HCT116 (cell line): ENCODE data around the gene CARD18. TPM values are rescaled to one million over a fixed set of nuclear protein-coding genes. Genes with fewer than 3 reads are reported as not detected.

Experiments
- ATAC-seq: fragments of 200-7000 bp; cut with Tn5 transposase; 2 replicates; pipeline ENCODE4 v1.9.1; 2020; ENCODE audit warnings: mild to moderate bottlenecking, moderate library complexity
- BruUV-seq: library from RNA; stranded (reverse); fragments of 400-500 nt; replicated peaks from 2 replicates; lab custom pipeline; 2021; lab: Mats Ljungman, UMichigan
- CTCF ChIA-PET: fragments of 300-600 bp; sonication (Branson Sonifier 250); formaldehyde crosslinking; loops from one replicate; lab custom pipeline; 2021; ENCODE audit warnings: antibody characterized with exemption; lab: Charles Lee
- POLR2A ChIA-PET: fragments of 300-600, 350-600 bp; sonication (Branson Sonifier 250); formaldehyde crosslinking; loops from one replicate; lab custom pipeline; 2021; ENCODE audit warnings: antibody characterized with exemption; lab: Charles Lee
- RAD21 ChIA-PET, 2 experiments: fragments of 300-600 bp; sonication (Branson Sonifier 250); formaldehyde crosslinking; loops; one replicate each; lab custom pipeline; 2023; ENCODE audit warnings: low total read pairs in 2 of 2; ENCODE audit not compliant: uncharacterized antibody in 2 of 2, unreplicated experiment in 2 of 2, low non-redundant PET in 1 of 2; lab: Charles Lee
- DNase-seq: peaks from one replicate; pipeline ENCODE4 v3.0.0-alpha.2; 2010; ENCODE audit warnings: low read depth, low spot score
- H2AFZ ChIP-seq: fragments of 200-600 bp; shearing (Covaris generic), sonication (generic); 2 replicates; pipeline ENCODE4 v1.6.1; 2017; ENCODE audit warnings: low read depth, mixed run types, mixed read lengths, antibody characterized with exemption, low read length; ENCODE audit not compliant: poor library complexity, severe bottlenecking
- H3K27ac ChIP-seq: 2 replicates; pipeline ENCODE4 v1.5.1; 2012; ENCODE audit warnings: low read depth, low read length
- H3K27me3 ChIP-seq: fragments of 200-600 bp; sonication (generic); 2 replicates; pipeline ENCODE4 v1.6.1; 2016; ENCODE audit warnings: mixed run types, low read length, mixed read lengths; ENCODE audit not compliant: insufficient read depth
- H3K36me3 ChIP-seq, 2 experiments: fragments of 200-500 bp in 1 of 2; fragments of 200-600 bp in 1 of 2; sonication (Bioruptor generic) in 1 of 2; sonication (generic) in 1 of 2; 2 replicates each; pipeline versions ENCODE4 v1.5.1 to v1.6.1; 2014 to 2016; ENCODE audit warnings: low read length in 2 of 2, inconsistent platforms in 1 of 2, mixed read lengths in 1 of 2, mixed run types in 1 of 2; ENCODE audit not compliant: insufficient read depth in 2 of 2, control insufficient read depth in 1 of 2
- H3K4me1 ChIP-seq, 2 experiments: fragments of 200-600 bp in 1 of 2; sonication (generic) in 1 of 2; 2 replicates each; pipeline versions ENCODE4 v1.5.1 to v1.6.1; 2012 to 2017; ENCODE audit warnings: low read length in 2 of 2, inconsistent platforms in 1 of 2, mild to moderate bottlenecking in 1 of 2, mixed read lengths in 1 of 2, mixed run types in 1 of 2, moderate library complexity in 1 of 2; ENCODE audit not compliant: insufficient read depth in 2 of 2, control insufficient read depth in 1 of 2
- H3K4me2 ChIP-seq: fragments of 200-600 bp; sonication (generic); 2 replicates; pipeline ENCODE4 v1.6.1; 2017; ENCODE audit warnings: mixed run types, low read length, mixed read lengths
- H3K4me3 ChIP-seq, 2 experiments: fragments of 200-600 bp in 1 of 2; sonication (generic) in 1 of 2; replicated peaks in 1 of 2; 2 replicates each; pipeline ENCODE4 v1.5.1; 2011 to 2016; ENCODE audit warnings: low read length in 2 of 2, control low read depth in 1 of 2, low read depth in 1 of 2, mild to moderate bottlenecking in 1 of 2, mixed read lengths in 1 of 2, mixed run types in 1 of 2
- H3K79me2 ChIP-seq: fragments of 200-600 bp; sonication (generic); 2 replicates; pipeline ENCODE4 v1.6.1; 2017; ENCODE audit warnings: mild to moderate bottlenecking, mixed run types, low read length, moderate library complexity, mixed read lengths; ENCODE audit not compliant: insufficient read depth
- H3K9ac ChIP-seq: fragments of 200-600 bp; sonication (generic); 2 replicates; pipeline ENCODE4 v1.6.1; 2016; ENCODE audit warnings: low read length, mixed read lengths
- H3K9me2 ChIP-seq: fragments of 200-600 bp; sonication (generic), shearing (Covaris generic); 2 replicates; pipeline ENCODE4 v1.6.1; 2017; ENCODE audit warnings: mixed run types, mild to moderate bottlenecking, moderate library complexity; ENCODE audit not compliant: insufficient read depth
- H3K9me3 ChIP-seq, 2 experiments: fragments of 200-500 bp in 1 of 2; fragments of 200-600 bp in 1 of 2; sonication (Bioruptor generic) in 1 of 2; sonication (generic) in 1 of 2; 2 replicates each; pipeline ENCODE4 v1.6.1; 2014 to 2017; ENCODE audit warnings: low read length in 2 of 2, mixed read lengths in 2 of 2, inconsistent platforms in 1 of 2, low read depth in 1 of 2, mild to moderate bottlenecking in 1 of 2, mixed run types in 1 of 2, moderate library complexity in 1 of 2; ENCODE audit not compliant: control insufficient read depth in 1 of 2, insufficient read depth in 1 of 2
- H4K20me1 ChIP-seq: fragments of 200-600 bp; sonication (generic), shearing (Covaris generic); 2 replicates; pipeline ENCODE4 v1.6.1; 2017; ENCODE audit warnings: mixed run types, mild to moderate bottlenecking, moderate library complexity; ENCODE audit not compliant: insufficient read depth
- CBX3 ChIP-seq: IDR thresholded peaks from 2 replicates; pipeline ENCODE4 v1.6.1; 2012; ENCODE audit warnings: low read depth
- CEBPB ChIP-seq: IDR thresholded peaks from 2 replicates; pipeline ENCODE4 v1.6.1; 2012; ENCODE audit warnings: low read depth
- EZH2 ChIP-seq: fragments of 200-600 bp; sonication (generic); IDR thresholded peaks from 2 replicates; pipeline ENCODE4 v1.6.1; 2017; ENCODE audit warnings: antibody characterized with exemption, mixed run types
- EZH2phosphoT487 ChIP-seq: fragments of 200-600 bp; IDR thresholded peaks from 2 replicates; pipeline ENCODE4 v1.6.1; 2018; ENCODE audit warnings: antibody characterized with exemption, borderline replicate concordance
- SP1 ChIP-seq: IDR thresholded peaks from 2 replicates; pipeline ENCODE4 v1.6.1; 2012; ENCODE audit warnings: low read depth
- SRF ChIP-seq: IDR thresholded peaks from 2 replicates; pipeline ENCODE4 v1.6.1; 2012; ENCODE audit warnings: low read depth
- TCF7L2 ChIP-seq: IDR thresholded peaks from 2 replicates; pipeline ENCODE4 v1.7.0; 2011; ENCODE audit warnings: borderline replicate concordance, inconsistent platforms; ENCODE audit not compliant: insufficient read depth, insufficient read length; ENCODE audit errors: extremely low read depth
- ZBTB33 ChIP-seq: IDR thresholded peaks from 2 replicates; pipeline ENCODE4 v1.6.1; 2011; ENCODE audit warnings: mild to moderate bottlenecking, low read length, moderate library complexity; ENCODE audit not compliant: insufficient replicate concordance; ENCODE audit errors: extremely low read depth
- ZFX ChIP-seq: fragments of 450-650 bp; IDR thresholded peaks from 2 replicates; pipeline ENCODE4 v1.6.1; 2017
- intact Hi-C: fragments of 100-400 bp; cut with micrococcal nuclease; formaldehyde crosslinking; loops from 2 replicates; pipeline ENCODE4 v1.10.0; 2022
- total RNA-seq: library from RNA; stranded (reverse); gene quantifications from one replicate; pipeline ENCODE4 v1.2.1, GENCODE V29; 2021; ENCODE audit not compliant: unreplicated experiment
- TF ChIP-seq, protein P1 (sequence below): IDR thresholded peaks from 2 replicates; pipeline ENCODE4 v1.6.1; 2012; ENCODE audit warnings: low read depth

Gene CARD18
- total RNA-seq, 1 experiment from 2014 or later: not detected

DNA sequence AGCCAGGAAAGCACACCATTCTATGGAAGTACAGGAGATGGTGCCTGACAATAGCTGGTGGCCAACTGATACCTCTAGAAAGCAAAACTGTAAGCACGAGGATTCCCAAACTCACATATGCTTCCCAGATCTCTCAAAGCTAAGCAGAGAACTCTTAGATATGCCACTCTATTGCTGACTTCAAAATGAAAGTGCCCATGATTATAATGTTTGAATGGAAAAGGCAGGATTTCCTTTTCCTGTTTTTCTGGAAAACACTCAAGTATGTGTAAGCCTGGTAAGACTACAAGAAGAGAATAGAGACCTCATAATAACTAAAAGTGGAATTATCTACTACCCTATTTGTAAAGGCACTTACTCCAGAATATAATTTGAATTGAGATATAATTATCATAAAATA lies 2.6 kb upstream of the CARD18 start (continued):
- TF ChIP-seq EZH2phosphoT487 (no peak), SRF (no peak), ZFX (no peak), CEBPB (no peak), ZBTB33 (no peak)

DNA sequence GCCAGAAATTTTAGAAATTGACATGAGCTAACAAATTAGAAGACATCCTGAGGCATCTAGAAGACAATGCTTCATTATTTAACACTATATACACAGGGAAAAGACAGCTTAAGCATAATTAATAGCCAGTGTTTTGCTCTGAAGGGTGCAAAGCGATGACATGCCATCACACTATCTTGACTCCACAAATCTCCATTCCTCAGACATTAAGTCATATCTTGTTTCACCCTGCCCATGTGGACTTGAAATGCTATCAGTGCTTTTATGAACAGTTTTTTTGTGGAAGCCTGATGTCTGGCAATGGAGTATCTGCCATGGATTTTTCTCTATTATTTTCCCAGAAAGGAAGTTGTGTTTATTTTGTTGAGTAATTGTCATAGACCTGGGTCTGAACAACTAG lies 2.3 kb downstream of the CARD18 start:
- no peak for ATAC-seq
- H2AFZ ChIP-seq: no peak overlapping the region

More for the DNA sequence above, 2.3 kb downstream of the CARD18 start:
- H3K9me3 ChIP-seq: no peaks in the 10 kb centered on the region
- no peak overlapping the region for H3K4me3 ChIP-seq
- no peaks in the 10 kb centered on the region for H3K4me1 ChIP-seq
- H3K9ac ChIP-seq: no peak overlapping the region
- TF ChIP-seq, protein P1, sequence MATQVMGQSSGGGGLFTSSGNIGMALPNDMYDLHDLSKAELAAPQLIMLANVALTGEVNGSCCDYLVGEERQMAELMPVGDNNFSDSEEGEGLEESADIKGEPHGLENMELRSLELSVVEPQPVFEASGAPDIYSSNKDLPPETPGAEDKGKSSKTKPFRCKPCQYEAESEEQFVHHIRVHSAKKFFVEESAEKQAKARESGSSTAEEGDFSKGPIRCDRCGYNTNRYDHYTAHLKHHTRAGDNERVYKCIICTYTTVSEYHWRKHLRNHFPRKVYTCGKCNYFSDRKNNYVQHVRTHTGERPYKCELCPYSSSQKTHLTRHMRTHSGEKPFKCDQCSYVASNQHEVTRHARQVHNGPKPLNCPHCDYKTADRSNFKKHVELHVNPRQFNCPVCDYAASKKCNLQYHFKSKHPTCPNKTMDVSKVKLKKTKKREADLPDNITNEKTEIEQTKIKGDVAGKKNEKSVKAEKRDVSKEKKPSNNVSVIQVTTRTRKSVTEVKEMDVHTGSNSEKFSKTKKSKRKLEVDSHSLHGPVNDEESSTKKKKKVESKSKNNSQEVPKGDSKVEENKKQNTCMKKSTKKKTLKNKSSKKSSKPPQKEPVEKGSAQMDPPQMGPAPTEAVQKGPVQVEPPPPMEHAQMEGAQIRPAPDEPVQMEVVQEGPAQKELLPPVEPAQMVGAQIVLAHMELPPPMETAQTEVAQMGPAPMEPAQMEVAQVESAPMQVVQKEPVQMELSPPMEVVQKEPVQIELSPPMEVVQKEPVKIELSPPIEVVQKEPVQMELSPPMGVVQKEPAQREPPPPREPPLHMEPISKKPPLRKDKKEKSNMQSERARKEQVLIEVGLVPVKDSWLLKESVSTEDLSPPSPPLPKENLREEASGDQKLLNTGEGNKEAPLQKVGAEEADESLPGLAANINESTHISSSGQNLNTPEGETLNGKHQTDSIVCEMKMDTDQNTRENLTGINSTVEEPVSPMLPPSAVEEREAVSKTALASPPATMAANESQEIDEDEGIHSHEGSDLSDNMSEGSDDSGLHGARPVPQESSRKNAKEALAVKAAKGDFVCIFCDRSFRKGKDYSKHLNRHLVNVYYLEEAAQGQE: no peak
- TF ChIP-seq EZH2: no peak
- TF ChIP-seq SP1: no peak
- no peak for TF ChIP-seq CBX3
- no peak for TF ChIP-seq TCF7L2
- H4K20me1 ChIP-seq: no peaks in the 10 kb centered on the region
- no peak for DNase-seq
- no peaks in the 10 kb centered on the region for H3K9me2 ChIP-seq
- H3K27me3 ChIP-seq: no peaks in the 10 kb centered on the region
- no TSS peak for BruUV-seq
- H3K4me2 ChIP-seq: no peak overlapping the region
- H3K36me3 ChIP-seq: no peaks in the 10 kb centered on the region
- ChIA-PET RAD21 (no interaction called here), CTCF (no interaction called here), POLR2A (no interaction called here)
- no peaks in the 10 kb centered on the region for H3K79me2 ChIP-seq
- no peak overlapping the region for H3K27ac ChIP-seq
- intact Hi-C loops: no loop called here
